CD14-positive monocyte (primary cell): ENCODE results near the gene ADRA2C. TPM values are rescaled to one million over a fixed set of nuclear protein-coding genes. Genes with fewer than 3 reads are reported as not detected.
A peak's percentile ranks its signal among the peaks of the same experiment; 100 is the strongest.

ENCODE experiments used
- DNase-seq, 3 donors: peaks; one replicate each; pipeline ENCODE4 v3.0.0-alpha.2; 2011 to 2022
- H2AFZ ChIP-seq: 2 replicates; pipeline ENCODE4 v1.6.0; 2012; ENCODE audit warnings: mild to moderate bottlenecking, low read depth, low read length, inconsistent platforms; ENCODE audit not compliant: insufficient read depth, poor library complexity, severe bottlenecking
- H3K27ac ChIP-seq, 2 donors: 1 replicate in 1 of 2; 2 replicates in 1 of 2; pipeline ENCODE4 v1.5.1; 2012 to 2013; ENCODE audit warnings: low read length in 2 of 2, control low read depth in 1 of 2, inconsistent platforms in 1 of 2, low read depth in 1 of 2, mild to moderate bottlenecking in 1 of 2
- H3K27me3 ChIP-seq, 2 donors: one replicate each; pipeline versions ENCODE4 v1.6.0 to v1.6.1; 2011 to 2013; ENCODE audit warnings: low read length in 2 of 2; ENCODE audit not compliant: control insufficient read depth in 2 of 2, insufficient read depth in 2 of 2
- H3K36me3 ChIP-seq, 2 donors: replicated peaks in 1 of 2; 1 replicate in 1 of 2; 2 replicates in 1 of 2; pipeline versions ENCODE4 v1.5.1 to v1.6.1; 2012 to 2013; ENCODE audit warnings: low read length in 2 of 2, control low read depth in 1 of 2, inconsistent platforms in 1 of 2, mild to moderate bottlenecking in 1 of 2; ENCODE audit not compliant: insufficient read depth in 2 of 2, control insufficient read depth in 1 of 2
- H3K4me1 ChIP-seq, 2 donors: 1 replicate in 1 of 2; 2 replicates in 1 of 2; pipeline versions ENCODE4 v1.5.1 to v1.6.1; 2012 to 2013; ENCODE audit warnings: low read length in 2 of 2, control low read depth in 1 of 2, inconsistent platforms in 1 of 2, mild to moderate bottlenecking in 1 of 2, moderate library complexity in 1 of 2; ENCODE audit not compliant: insufficient read depth in 2 of 2, control insufficient read depth in 1 of 2
- H3K4me2 ChIP-seq: replicated peaks from 2 replicates; pipeline ENCODE3; 2012; ENCODE audit warnings: low read length, moderate library complexity, mild to moderate bottlenecking; ENCODE audit not compliant: poor library complexity, severe bottlenecking; ENCODE audit errors: extremely low read depth
- H3K4me3 ChIP-seq, 3 experiments: fragments of 200-600 bp in 1 of 3; sonication (generic) in 1 of 3; replicated peaks in 1 of 3; 1 replicate in 2 of 3; 2 replicates in 1 of 3; pipeline ENCODE4 v1.5.1; 2011 to 2013; ENCODE audit warnings: low read length in 3 of 3, mild to moderate bottlenecking in 3 of 3, control low read depth in 2 of 3, low read depth in 2 of 3, inconsistent platforms in 1 of 3, moderate library complexity in 1 of 3
- H3K79me2 ChIP-seq: 2 replicates; pipeline ENCODE4 v1.6.0; 2012; ENCODE audit warnings: mild to moderate bottlenecking, control low read depth, inconsistent platforms, low read length, moderate library complexity; ENCODE audit not compliant: insufficient read depth
- H3K9ac ChIP-seq: 2 replicates; pipeline ENCODE4 v1.6.0; 2017; ENCODE audit warnings: low read length, mild to moderate bottlenecking; ENCODE audit not compliant: insufficient read depth, poor library complexity, severe bottlenecking
- H3K9me3 ChIP-seq, 2 donors: replicated peaks in 1 of 2; 1 replicate in 1 of 2; 2 replicates in 1 of 2; pipeline versions ENCODE4 v1.5.1 to v1.6.1; 2012 to 2013; ENCODE audit warnings: low read length in 2 of 2, control low read depth in 1 of 2; ENCODE audit not compliant: control insufficient read depth in 1 of 2, insufficient read depth in 1 of 2
- H4K20me1 ChIP-seq: 2 replicates; pipeline ENCODE4 v1.6.0; 2012; ENCODE audit warnings: mild to moderate bottlenecking, low read length, control low read depth, moderate library complexity; ENCODE audit not compliant: insufficient read depth
- H3K27ac Mint-ChIP-seq, 7 donors: one replicate each; pipeline ENCODE4 v1.8.0; 2020; ENCODE audit warnings: mild to moderate bottlenecking in 7 of 7, mixed read lengths in 7 of 7, moderate library complexity in 6 of 7, inconsistent platforms in 2 of 7
- H3K27me3 Mint-ChIP-seq, 3 donors: one replicate each; pipeline ENCODE4 v1.8.0; 2021 to 2022; ENCODE audit warnings: low read depth in 3 of 3, mild to moderate bottlenecking in 3 of 3, mixed read lengths in 3 of 3, moderate library complexity in 3 of 3, inconsistent platforms in 1 of 3
- H3K36me3 Mint-ChIP-seq, 2 donors: one replicate each; pipeline ENCODE4 v1.8.0; 2020; ENCODE audit warnings: mixed read lengths in 2 of 2, inconsistent platforms in 1 of 2, mild to moderate bottlenecking in 1 of 2
- H3K4me1 Mint-ChIP-seq: one replicate; pipeline ENCODE4 v1.8.0; 2020; ENCODE audit warnings: mild to moderate bottlenecking, mixed read lengths
- H3K4me3 Mint-ChIP-seq, 2 donors: one replicate each; pipeline ENCODE4 v1.8.0; 2020; ENCODE audit warnings: mild to moderate bottlenecking in 2 of 2, mixed read lengths in 2 of 2, moderate library complexity in 1 of 2
- H3K9me3 Mint-ChIP-seq, 7 donors: one replicate each; pipeline ENCODE4 v1.8.0; 2020 to 2022; ENCODE audit warnings: mixed read lengths in 7 of 7, mild to moderate bottlenecking in 6 of 7, moderate library complexity in 6 of 7, inconsistent platforms in 2 of 7
- CTCF ChIP-seq: fragments of 200-600 bp; IDR thresholded peaks from one replicate; pipeline ENCODE4 v1.8.0; 2022; ENCODE audit warnings: antibody characterized with exemption, mild to moderate bottlenecking
- WGBS: methylation state at CpG from one replicate; pipeline ENCODE4 v1.1.5; 2013; ENCODE audit warnings: missing lambda C conversion rate; ENCODE audit not compliant: insufficient coverage; 5-methylcytosine and 5-hydroxymethylcytosine counted together
- intact Hi-C, 2 donors: fragments of 100-400 bp; cut with micrococcal nuclease; formaldehyde crosslinking; loops; one replicate each; pipeline versions ENCODE4 v1.15.0 to v1.15.1; 2023
- polyA plus RNA-seq, 3 donors: library from polyadenylated mRNA; depleted of rRNA in 1 of 3; unstranded in 2 of 3; stranded (reverse) in 1 of 3; fragments of 300-500 nt in 2 of 3; fragments of >200 nt in 1 of 3; fragmentation: Illumina TruSeq in 2 of 3; gene quantifications; 1 replicate in 2 of 3; 2 replicates in 1 of 3; pipeline ENCODE4 v1.2.3, GENCODE V29; 2012 to 2021

The ADRA2C gene
- polyA plus RNA-seq, 3 donors, result not detected

GRCh38 chr4:3720466-3720865 is 45.7 kb upstream of the ADRA2C start:
- Histone ChIP-seq H4K20me1 (no peaks in the 10 kb centered on the region), H3K9ac (no peak overlapping the region), H3K4me3 (no peak overlapping the region), H2AFZ (no peak overlapping the region), H3K79me2 (no peaks in the 10 kb centered on the region), H3K27me3 (peaks cover 0 to 22% of the 10 kb centered on the region in 2 donors), H3K4me1 (no peaks in the 10 kb centered on the region), H3K27ac (no peak overlapping the region), H3K4me2 (no peak overlapping the region), H3K9me3 (peaks cover 7 to 8% of the 10 kb centered on the region in 2 donors), H3K36me3 (no peaks in the 10 kb centered on the region)
- H3K4me3 Mint-ChIP-seq, result no peak overlapping the region
- no peaks in the 10 kb centered on the region for H3K36me3 Mint-ChIP-seq
- no peak for TF ChIP-seq CTCF
- WGBS, result 86% methylated on average over 2 of the region's 4 CpGs
- peaks cover 25 to 34% (median 32%) of the 10 kb centered on the region in 3 donors for H3K27me3 Mint-ChIP-seq
- intact Hi-C loops, result no loop called here
- H3K4me1 Mint-ChIP-seq, result no peaks in the 10 kb centered on the region
- no peak for DNase-seq
- peaks cover 0 to 16% (median 7%) of the 10 kb centered on the region in 7 donors for H3K9me3 Mint-ChIP-seq
- no peak overlapping the region for H3K27ac Mint-ChIP-seq

GRCh38 chr4:3721186-3721585 is 45.0 kb upstream of the ADRA2C start:
- H3K27ac ChIP-seq, result no peak overlapping the region
- H3K4me3 ChIP-seq, result no peak overlapping the region
- peaks cover 0 to 16% (median 7%) of the 10 kb centered on the region in 7 donors for H3K9me3 Mint-ChIP-seq
- H3K27me3 Mint-ChIP-seq, result peaks cover 27 to 42% (median 34%) of the 10 kb centered on the region in 3 donors
- no peaks in the 10 kb centered on the region for H3K36me3 Mint-ChIP-seq
- no peak for DNase-seq
- no peak overlapping the region for H3K9ac ChIP-seq
- no peak overlapping the region for H3K4me3 Mint-ChIP-seq
- no peak overlapping the region for H3K4me2 ChIP-seq
- no peaks in the 10 kb centered on the region for H3K36me3 ChIP-seq
- no peaks in the 10 kb centered on the region for H3K4me1 Mint-ChIP-seq
- intact Hi-C loops, result no loop called here
- H3K9me3 ChIP-seq, result peaks cover 7 to 8% of the 10 kb centered on the region in 2 donors
- no peaks in the 10 kb centered on the region for H4K20me1 ChIP-seq
- peaks cover 0 to 25% of the 10 kb centered on the region in 2 donors for H3K27me3 ChIP-seq
- no peaks in the 10 kb centered on the region for H3K79me2 ChIP-seq
- WGBS, result 74% methylated on average over 7 of the region's 8 CpGs
- no peaks in the 10 kb centered on the region for H3K4me1 ChIP-seq
- no peak for TF ChIP-seq CTCF
- no peak overlapping the region for H2AFZ ChIP-seq
- H3K27ac Mint-ChIP-seq, result peak overlapping the region in 1 of 7 donors; percentile 75
